HG02981 (cell line): ENCODE data around the gene IPCEF1.
"Not testable (repeated sequence)": the region's sequence is repeated elsewhere in the genome, so short reads cannot be mapped to it uniquely, and the experiment has no call there.

Experiments
- ATAC-seq: cut with Tn5 transposase; IDR thresholded peaks from one replicate; pipeline ENCODE4 v1.9.1; 2021; ENCODE audit warnings: mild to moderate bottlenecking, moderate library complexity; ENCODE audit not compliant: unreplicated experiment

The IPCEF1 gene

GRCh38 chr6:154341336-154341735 lies 15.3 kb downstream of the IPCEF1 start:
- ATAC-seq = no peak

DNA sequence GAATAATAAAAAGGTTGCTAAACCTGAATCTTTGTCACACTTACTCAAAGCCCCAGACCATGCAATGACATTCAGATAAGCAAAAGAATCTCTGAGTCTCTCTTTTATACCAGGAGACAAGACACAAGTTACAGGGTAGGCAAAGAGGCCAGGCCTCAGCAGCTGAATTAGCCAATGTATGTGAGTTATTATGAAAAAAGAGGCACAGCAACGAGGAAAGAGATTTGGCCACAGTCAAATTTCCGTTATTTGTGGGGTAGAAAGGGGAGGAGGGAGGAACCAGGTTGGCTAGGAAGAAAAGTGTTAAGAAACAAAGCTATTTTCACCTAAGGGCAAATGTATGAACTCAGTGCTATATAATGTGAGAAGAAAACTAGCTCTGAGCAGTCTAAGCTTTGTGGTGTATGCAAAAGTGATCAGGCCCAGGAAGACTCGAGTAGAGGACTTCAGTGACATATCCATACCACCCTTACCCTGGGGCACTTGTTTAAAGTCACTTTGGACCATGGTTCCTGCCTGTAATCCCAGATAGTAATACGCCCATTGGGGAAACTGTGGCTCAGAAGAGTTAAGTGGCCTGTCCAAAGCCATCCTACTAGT lies 19.1 kb downstream of the IPCEF1 start:
- no peak for ATAC-seq

DNA sequence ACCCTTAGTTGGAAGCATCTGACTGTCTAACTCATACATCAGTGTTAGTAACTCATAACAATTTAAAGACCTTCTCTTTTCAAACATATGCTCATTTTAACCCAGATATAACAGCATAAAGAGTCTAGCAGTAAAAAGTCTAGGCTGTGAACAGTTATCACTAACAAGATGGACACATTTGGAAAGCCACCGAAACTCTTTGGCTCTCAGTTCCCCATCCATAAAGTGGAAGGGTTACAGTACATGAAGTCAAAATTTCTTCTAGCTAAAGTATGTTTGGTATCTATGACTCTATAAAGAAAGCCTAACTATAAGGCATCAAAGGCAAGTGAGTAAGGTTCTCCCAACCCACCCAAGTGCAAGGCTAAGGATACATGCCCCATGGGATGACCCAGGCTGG lies 22.5 kb downstream of the IPCEF1 start:
- ATAC-seq = not testable (repeated sequence)

DNA sequence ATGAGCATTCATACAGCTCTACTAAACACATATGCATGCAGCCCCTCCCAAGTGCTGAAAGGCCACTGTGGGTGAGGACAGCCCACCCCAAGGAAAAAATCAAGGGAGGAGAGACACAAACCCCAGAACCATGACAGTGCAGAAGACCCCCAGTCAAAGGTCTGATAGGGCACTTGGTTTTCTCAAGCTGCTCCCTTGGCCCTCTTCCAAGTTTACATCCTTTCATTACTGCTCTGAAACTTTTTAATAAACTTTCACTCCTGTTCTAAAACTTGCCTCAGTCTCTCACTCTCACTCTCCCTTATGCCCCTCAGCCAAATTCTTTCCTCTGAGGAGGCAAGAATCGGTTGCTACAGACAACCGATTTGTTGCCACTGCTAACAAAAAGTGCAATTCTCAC lies 24.9 kb downstream of the IPCEF1 start:
- ATAC-seq = no peak

GRCh38 chr6:154329350-154330170 lies 27.0 kb downstream of the IPCEF1 start:
- no peak for ATAC-seq

DNA sequence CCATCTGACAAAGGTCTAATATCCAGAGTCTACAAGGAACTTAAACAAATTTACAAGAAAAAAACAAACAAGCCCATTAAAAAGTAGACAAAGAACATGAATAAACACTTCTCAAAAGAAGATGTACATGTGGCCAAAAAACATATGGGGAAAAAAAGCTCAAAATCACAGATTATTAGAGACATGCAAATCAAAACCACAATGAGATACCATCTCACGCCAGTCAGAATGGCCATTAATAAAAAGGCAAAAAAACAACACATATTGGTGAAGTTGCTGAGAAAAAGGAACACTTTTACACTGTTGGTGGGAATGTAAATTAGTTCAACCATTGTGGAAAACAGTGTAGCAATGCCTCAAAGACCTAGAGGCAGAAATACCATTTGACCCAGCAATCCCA lies 29.3 kb downstream of the IPCEF1 start:
- not testable (repeated sequence) for ATAC-seq

- no peak for ATAC-seq
These were observed 31.5 kb downstream of the IPCEF1 start for GRCh38 chr6:154325142-154325541.

DNA sequence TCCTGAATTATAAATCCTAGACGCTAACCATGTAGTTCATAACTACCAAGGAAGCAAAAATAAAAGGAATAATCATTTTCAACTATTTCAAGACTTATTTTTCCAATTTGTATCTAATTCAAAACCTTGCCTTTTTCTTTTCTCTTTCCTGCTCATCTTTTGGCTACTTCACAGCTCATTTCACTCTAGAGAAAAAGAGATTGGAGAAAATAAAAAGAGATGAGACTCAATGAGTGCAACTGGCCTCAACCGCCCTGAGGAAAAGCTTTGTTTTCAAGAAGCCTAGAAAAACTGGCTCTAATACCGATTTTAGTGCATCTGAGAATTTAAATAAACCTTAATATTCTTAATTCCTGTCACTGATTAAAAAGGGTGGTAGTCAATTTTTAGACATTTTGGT lies 36.4 kb downstream of the IPCEF1 start:
- no peak for ATAC-seq

- peak; percentile 69 for ATAC-seq
These were observed 37.3 kb downstream of the IPCEF1 start for GRCh38 chr6:154319231-154319858.

- ATAC-seq = no peak
These were observed 37.9 kb downstream of the IPCEF1 start for GRCh38 chr6:154318721-154319120.

DNA sequence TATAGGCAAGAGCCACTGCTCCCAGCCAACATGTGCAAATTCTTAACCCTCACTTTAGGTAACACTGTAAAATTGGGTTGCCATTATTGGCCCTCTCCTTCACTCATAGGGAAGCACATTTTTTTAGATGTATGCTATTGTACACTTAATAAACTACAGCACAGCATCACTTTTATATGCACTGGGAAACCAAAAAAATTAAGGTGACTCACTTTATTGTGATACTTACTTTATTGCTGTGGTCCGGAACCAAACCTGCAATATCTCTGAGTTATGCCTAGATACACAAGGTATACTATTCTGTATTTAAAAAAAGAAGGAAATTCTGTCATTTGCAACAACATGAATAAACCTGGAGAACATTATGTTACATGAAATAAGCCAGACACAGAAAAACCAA lies 40.5 kb downstream of the IPCEF1 start:
- ATAC-seq = no peak

DNA sequence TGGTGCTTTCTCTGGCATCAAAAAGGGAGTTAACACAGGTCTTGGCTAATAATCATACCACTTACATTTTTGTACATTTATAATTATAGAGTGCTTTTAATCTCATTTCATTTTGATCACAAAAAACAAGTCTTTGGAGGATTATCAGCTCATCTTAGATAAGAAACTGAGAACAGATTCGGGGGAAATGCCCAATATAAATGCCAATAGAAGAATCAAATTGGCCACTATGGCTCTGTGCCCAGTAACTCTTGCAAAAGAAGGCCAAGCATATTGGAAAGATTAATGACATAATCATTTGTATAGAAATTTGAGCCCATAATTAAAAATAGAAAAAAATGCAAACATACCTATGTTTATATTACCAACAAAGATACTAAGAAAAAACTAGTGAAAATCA lies 42.5 kb downstream of the IPCEF1 start:
- no peak for ATAC-seq

GRCh38 chr6:154308986-154309385 lies 47.6 kb downstream of the IPCEF1 start:
- no peak for ATAC-seq

GRCh38 chr6:154307696-154308425 lies 48.7 kb downstream of the IPCEF1 start:
- ATAC-seq = no peak

DNA sequence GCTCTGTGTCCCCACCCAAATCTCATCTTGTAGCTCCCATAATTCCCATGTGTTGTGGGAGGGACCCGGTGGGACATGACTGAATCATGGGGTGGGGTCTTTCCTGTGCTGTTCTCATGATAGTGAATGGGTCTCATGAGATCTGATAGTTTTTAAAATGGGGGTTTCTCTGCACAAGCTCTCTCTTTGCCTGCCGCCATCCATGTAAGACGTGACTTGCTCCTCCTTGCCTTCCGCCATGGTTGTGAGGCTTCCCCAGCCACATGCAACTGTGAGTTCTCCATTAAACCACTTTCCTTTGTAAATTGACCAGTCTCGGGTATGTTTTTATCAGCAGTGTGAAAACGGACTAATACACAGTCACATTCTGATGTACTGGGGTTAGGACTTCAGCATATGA lies 49.5 kb downstream of the IPCEF1 start:
- ATAC-seq = not testable (repeated sequence)

DNA sequence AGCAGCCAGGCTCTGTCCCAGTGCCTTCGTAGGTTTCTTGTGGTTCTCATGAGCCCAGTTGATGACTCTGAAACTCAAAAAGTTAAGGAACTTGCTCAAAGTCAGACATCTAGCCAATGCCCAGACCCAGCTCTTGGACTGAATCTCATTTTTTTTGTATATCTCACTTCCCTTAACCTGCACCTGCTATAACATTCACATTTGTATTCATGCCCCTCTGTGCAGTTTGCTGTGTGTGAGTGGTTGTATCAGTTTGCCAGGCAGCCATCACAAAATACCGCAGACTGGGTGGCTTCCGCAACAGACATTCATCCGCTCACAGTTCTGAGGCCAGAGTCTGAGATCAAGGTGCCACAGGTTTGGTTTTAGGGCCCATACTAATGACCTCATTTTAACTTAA lies 49.9 kb downstream of the IPCEF1 start:
- peak; percentile 57 for ATAC-seq

- no peak for ATAC-seq
These were observed 52.4 kb downstream of the IPCEF1 start for GRCh38 chr6:154304191-154304590.

- not testable (repeated sequence) for ATAC-seq
These were observed 53.0 kb downstream of the IPCEF1 start for GRCh38 chr6:154303642-154304041.

DNA sequence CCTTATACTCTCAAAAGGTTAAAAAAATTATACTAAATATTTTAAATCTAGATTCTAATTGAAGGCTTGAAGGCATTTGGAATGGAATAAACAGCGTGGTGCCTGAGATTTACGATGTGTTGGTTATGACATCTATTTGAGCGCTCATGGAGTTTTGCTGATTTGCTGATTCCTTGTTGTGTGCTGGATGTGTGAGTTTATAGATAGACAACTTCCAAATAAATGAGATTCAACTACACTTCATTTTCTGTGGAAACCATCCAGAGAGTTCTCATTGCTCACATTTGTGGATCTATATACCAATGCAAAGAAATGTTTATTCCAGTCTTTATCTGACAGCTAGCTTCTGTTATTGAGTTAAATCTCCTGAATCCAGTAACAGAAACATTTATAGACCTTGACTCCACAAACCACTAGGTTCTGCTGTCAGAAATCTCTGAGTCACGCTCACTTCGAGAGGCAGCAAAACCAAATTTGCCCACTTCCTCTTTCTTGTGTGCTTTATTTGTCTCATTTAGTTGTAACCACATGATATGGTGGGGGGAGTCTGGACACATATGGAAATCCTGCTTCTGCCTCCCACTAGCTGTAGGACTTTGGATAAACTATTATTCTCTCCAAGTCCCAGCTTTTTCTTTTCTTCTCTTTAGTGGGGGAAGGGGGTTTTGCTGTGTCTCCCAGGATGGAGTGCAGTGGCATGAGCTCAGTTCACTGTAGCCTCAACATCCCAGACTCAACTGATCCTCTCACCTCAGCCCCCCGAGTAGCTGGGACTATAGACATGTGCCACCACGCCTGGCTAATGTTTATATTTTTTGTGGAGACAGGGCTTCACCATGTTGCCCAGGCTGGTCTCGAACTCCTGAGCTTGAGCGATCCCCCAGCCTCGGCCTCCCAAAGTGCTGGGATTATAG lies 54.5 kb downstream of the IPCEF1 start:
- ATAC-seq = peak; percentile 87

- no peak for ATAC-seq
These were observed 55.4 kb downstream of the IPCEF1 start for GRCh38 chr6:154301086-154301625.
